Stimulated activated CD4-positive, alpha-beta T cell treated with anti-CD3 and anti-CD28 coated beads, Interleukin-12 subunit alpha, Interleukin-12 subunit beta, amount 100 ng/mL, for 24 hours (primary cell): ENCODE results near the gene KATNAL1.

Source experiments
- DNase-seq, 2 experiments: peaks; one replicate each; pipeline ENCODE4 v3.0.0-alpha.2; 2020; ENCODE audit warnings: low read depth in 2 of 2

The KATNAL1 gene

GRCh38 chr13:30332456-30333143 lies 25.2 kb upstream of the KATNAL1 start:
- DNase-seq, result no peak

- DNase-seq, result no peak
Observed at GRCh38 chr13:30331331-30331771, 24.0 kb upstream of the KATNAL1 start.

GRCh38 chr13:30329009-30329585 lies 21.7 kb upstream of the KATNAL1 start:
- no peak for DNase-seq

- no peak for DNase-seq
Observed at GRCh38 chr13:30325668-30326067, 18.3 kb upstream of the KATNAL1 start.

- no peak for DNase-seq
Observed at GRCh38 chr13:30323524-30323923, 16.2 kb upstream of the KATNAL1 start.

- DNase-seq, result no peak
Observed at GRCh38 chr13:30322428-30322827, 15.1 kb upstream of the KATNAL1 start.

- no peak for DNase-seq
Observed at GRCh38 chr13:30321256-30321655, 13.9 kb upstream of the KATNAL1 start.

GRCh38 chr13:30319655-30320054 lies 12.3 kb upstream of the KATNAL1 start:
- DNase-seq, result no peak

GRCh38 chr13:30319130-30319529 lies 11.8 kb upstream of the KATNAL1 start:
- DNase-seq, result no peak

- DNase-seq, result no peak
Observed at GRCh38 chr13:30318026-30318425, 10.7 kb upstream of the KATNAL1 start.

GRCh38 chr13:30314562-30314961 lies 7.2 kb upstream of the KATNAL1 start:
- no peak for DNase-seq

GRCh38 chr13:30314069-30314468 lies 6.7 kb upstream of the KATNAL1 start:
- DNase-seq, result no peak

- DNase-seq, result no peak
Observed at GRCh38 chr13:30313311-30313710, 6.0 kb upstream of the KATNAL1 start.

- DNase-seq, result no peak
Observed at GRCh38 chr13:30312904-30313303, 5.6 kb upstream of the KATNAL1 start.

GRCh38 chr13:30308548-30308947 lies 1.2 kb upstream of the KATNAL1 start:
- no peak for DNase-seq

GRCh38 chr13:30307971-30308290 lies 580 bp upstream of the KATNAL1 start:
- no peak for DNase-seq

- peak; percentile 77 to 91 for DNase-seq
Observed at GRCh38 chr13:30306762-30307193, 573 bp downstream of the KATNAL1 start.

GRCh38 chr13:30305456-30305970 lies 1.8 kb downstream of the KATNAL1 start:
- DNase-seq, result no peak

- no peak for DNase-seq
Observed at GRCh38 chr13:30303269-30303668, 4.1 kb downstream of the KATNAL1 start.

- no peak for DNase-seq
Observed at GRCh38 chr13:30301827-30302226, 5.5 kb downstream of the KATNAL1 start.

GRCh38 chr13:30300596-30300995 lies 6.8 kb downstream of the KATNAL1 start:
- no peak for DNase-seq

- no peak for DNase-seq
Observed at GRCh38 chr13:30299786-30300185, 7.6 kb downstream of the KATNAL1 start.

- DNase-seq, result no peak
Observed at GRCh38 chr13:30295116-30295515, 12.2 kb downstream of the KATNAL1 start.

GRCh38 chr13:30294004-30294403 lies 13.3 kb downstream of the KATNAL1 start:
- DNase-seq, result no peak
